T-cell (primary cell): ENCODE data around the gene CDT1. TPM values are rescaled to one million over a fixed set of nuclear protein-coding genes. Genes with fewer than 3 reads are reported as not detected.
A peak's percentile ranks its signal among the peaks of the same experiment; 100 is the strongest.

ENCODE experiments used
- ATAC-seq, 4 experiments: fragments of 200-7000 bp in 3 of 4; fragments of 150-1000 bp in 1 of 4; cut with Tn5 transposase; replicated peaks in 1 of 4; 1 replicate in 3 of 4; 2 replicates in 1 of 4; pipeline ENCODE4 v1.10.0; 2021; ENCODE audit warnings: moderate library complexity in 3 of 4, mild to moderate bottlenecking in 2 of 4, moderate number of reproducible peaks in 1 of 4
- CTCF ChIA-PET, 2 donors: fragments of 300-600 bp; sonication (Branson Sonifier 250); formaldehyde crosslinking; loops; one replicate each; lab custom pipeline; 2022; ENCODE audit warnings: antibody characterized with exemption in 2 of 2; lab: Charles Lee
- POLR2A ChIA-PET, 2 donors: fragments of 300-600 bp; sonication (Branson Sonifier 250); formaldehyde crosslinking; loops; one replicate each; lab custom pipeline; 2022; ENCODE audit warnings: antibody characterized with exemption in 2 of 2; lab: Charles Lee
- DNase-seq, 35 experiments: peaks; one replicate each; pipeline versions ENCODE4 v3.0.0 to v3.0.0-alpha.2; 2013 to 2023
- H3K27ac ChIP-seq: one replicate; pipeline ENCODE4 v1.5.1; 2013; ENCODE audit warnings: low read length
- H3K27me3 ChIP-seq, 2 experiments: replicated peaks in 1 of 2; 1 replicate in 1 of 2; 2 replicates in 1 of 2; pipeline versions ENCODE4 v1.6.1 to v1.7.0; 2013; ENCODE audit warnings: low read length in 1 of 2, mixed read lengths in 1 of 2; ENCODE audit not compliant: control insufficient read depth in 2 of 2, insufficient read depth in 2 of 2; ENCODE audit errors: extremely low read depth in 1 of 2
- H3K36me3 ChIP-seq, 2 donors: 1 replicate in 1 of 2; 2 replicates in 1 of 2; pipeline versions ENCODE4 v1.6.1 to v1.7.0; 2013; ENCODE audit warnings: low read length in 1 of 2; ENCODE audit not compliant: control insufficient read depth in 2 of 2, insufficient read depth in 1 of 2; ENCODE audit errors: extremely low read depth in 1 of 2
- H3K4me1 ChIP-seq, 2 experiments: 1 replicate in 1 of 2; 2 replicates in 1 of 2; pipeline versions ENCODE4 v1.6.1 to v1.7.0; 2013; ENCODE audit warnings: low read length in 2 of 2, mixed read lengths in 1 of 2; ENCODE audit not compliant: insufficient read depth in 2 of 2, control insufficient read depth in 1 of 2; ENCODE audit errors: extremely low read depth in 1 of 2
- H3K4me3 ChIP-seq, 2 donors: 1 replicate in 1 of 2; 2 replicates in 1 of 2; pipeline versions ENCODE4 v1.5.1 to v1.7.0; 2013; ENCODE audit warnings: mild to moderate bottlenecking in 2 of 2, low read length in 1 of 2, moderate library complexity in 1 of 2; ENCODE audit not compliant: control insufficient read depth in 1 of 2; ENCODE audit errors: extremely low read depth in 1 of 2
- H3K9me3 ChIP-seq: 2 replicates; pipeline ENCODE4 v1.7.0; 2013
- H3K27ac Mint-ChIP-seq, 2 donors: one replicate each; pipeline ENCODE4 v1.8.0; 2020 to 2021; ENCODE audit warnings: mild to moderate bottlenecking in 2 of 2, mixed read lengths in 2 of 2
- H3K27me3 Mint-ChIP-seq, 2 donors: one replicate each; pipeline ENCODE4 v1.8.0; 2021 to 2022; ENCODE audit warnings: mixed read lengths in 2 of 2
- H3K36me3 Mint-ChIP-seq: one replicate; pipeline ENCODE4 v1.8.0; 2021; ENCODE audit warnings: mixed read lengths
- H3K4me1 Mint-ChIP-seq, 3 donors: one replicate each; pipeline ENCODE4 v1.8.0; 2020 to 2022; ENCODE audit warnings: mixed read lengths in 3 of 3, mild to moderate bottlenecking in 1 of 3
- H3K4me3 Mint-ChIP-seq, 3 donors: one replicate each; pipeline ENCODE4 v1.8.0; 2020 to 2022; ENCODE audit warnings: mild to moderate bottlenecking in 3 of 3, mixed read lengths in 3 of 3, moderate library complexity in 3 of 3
- H3K9me3 Mint-ChIP-seq, 3 donors: one replicate each; pipeline ENCODE4 v1.8.0; 2020 to 2022; ENCODE audit warnings: mixed read lengths in 3 of 3
- WGBS: methylation state at CpG from one replicate; pipeline ENCODE4 v1.1.5; 2013; ENCODE audit warnings: missing lambda C conversion rate; ENCODE audit not compliant: insufficient coverage; 5-methylcytosine and 5-hydroxymethylcytosine counted together
- total RNA-seq, 35 experiments: library from RNA in 6 of 35; stranded (reverse) in 6 of 35; fragments of 120-200 nt in 1 of 35; gene quantifications; one replicate each; pipeline versions ENCODE4 v1.2.1 to v1.2.4 and lab custom pipeline; 2013 to 2026

CDT1 gene
- total RNA-seq, 5 donors from 2014 or later (not counting 1 experiment from before 2014, with no cell fraction given), result 0.93 to 3.7 (median 1.5) TPM

GRCh38 chr16:88767546-88768070 is 36.0 kb upstream of the CDT1 start:
- DNase-seq (no peak), ATAC-seq (no peak)
- no peak overlapping the region for H3K27ac ChIP-seq
- ChIA-PET POLR2A (interaction anchor here in 1 of 2 donors (0.6 kb wide), 1 partner anchor 39 kb away, joined by 3 read pairs; no protein-coding TSS in a partner anchor), CTCF (no interaction called here)
- H3K27me3 Mint-ChIP-seq, result no peaks in the 10 kb centered on the region
- 92% methylated on average over 5 of the region's 12 CpGs for WGBS
- H3K27ac Mint-ChIP-seq, result peak overlapping the region; percentile 54 to 66
- peaks cover 4% of the 10 kb centered on the region for H3K36me3 Mint-ChIP-seq
- H3K27me3 ChIP-seq, result no peaks in the 10 kb centered on the region
- peaks cover 26 to 41% (median 40%) of the 10 kb centered on the region in 3 donors for H3K4me1 Mint-ChIP-seq
- no peaks in the 10 kb centered on the region for H3K9me3 Mint-ChIP-seq
- H3K4me3 ChIP-seq, result no peak overlapping the region
- peaks cover 0 to 15% of the 10 kb centered on the region in 2 donors for H3K36me3 ChIP-seq
- no peak overlapping the region for H3K4me3 Mint-ChIP-seq
- H3K9me3 ChIP-seq, result no peaks in the 10 kb centered on the region
- H3K4me1 ChIP-seq, result peaks cover 4 to 89% of the 10 kb centered on the region in 2 experiments

DNA sequence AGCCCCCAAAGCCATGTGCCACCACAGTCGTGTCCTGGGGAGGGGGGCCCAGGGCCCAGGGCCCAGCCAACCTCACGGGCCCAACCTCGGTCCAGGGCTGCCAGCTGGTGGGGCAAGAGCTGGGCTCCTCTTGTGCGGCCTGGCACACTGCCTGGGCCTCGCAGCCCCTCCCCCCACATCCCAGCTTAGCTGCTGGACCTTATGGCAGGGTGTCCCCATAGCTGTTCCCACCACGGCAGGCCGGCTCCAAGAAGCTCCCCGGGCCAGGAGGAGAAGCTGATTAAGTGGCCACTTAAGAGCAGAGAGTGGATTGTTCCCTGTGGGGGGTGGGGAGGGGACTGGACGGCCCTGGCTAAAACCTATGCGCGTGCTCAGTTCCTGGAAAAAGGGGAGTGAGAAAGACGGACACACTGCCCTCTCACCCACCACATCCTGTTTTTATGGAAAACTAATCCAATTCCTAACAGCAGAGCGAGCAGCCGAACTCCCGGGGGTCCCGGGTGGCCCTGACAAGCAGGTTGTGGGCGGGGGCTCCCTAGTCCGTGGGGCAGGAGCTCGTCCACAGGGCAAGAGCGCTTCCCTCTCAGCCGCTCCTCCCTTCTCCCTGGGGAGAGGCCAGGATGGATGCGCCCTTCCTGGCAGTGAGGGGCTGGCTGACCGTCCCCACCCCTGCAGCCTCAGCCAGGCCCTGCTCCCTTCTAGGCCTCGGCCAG is 35.4 kb upstream of the CDT1 start:
- Histone ChIP-seq H3K4me1 (peaks cover 4 to 89% of the 10 kb centered on the region in 2 experiments), H3K27ac (no peak overlapping the region), H3K27me3 (no peaks in the 10 kb centered on the region), H3K4me3 (no peak overlapping the region), H3K36me3 (peaks cover 0 to 10% of the 10 kb centered on the region in 2 donors), H3K9me3 (no peaks in the 10 kb centered on the region)
- DNase-seq, result no peak
- Mint-ChIP-seq H3K27ac (no peak overlapping the region), H3K4me1 (peaks cover 23 to 41% (median 40%) of the 10 kb centered on the region in 3 donors), H3K9me3 (no peaks in the 10 kb centered on the region), H3K27me3 (no peaks in the 10 kb centered on the region), H3K36me3 (peaks cover 4% of the 10 kb centered on the region), H3K4me3 (no peak overlapping the region)
- POLR2A ChIA-PET, result no interaction called here
- no peak for ATAC-seq
- CTCF ChIA-PET, result no interaction called here
- WGBS, result 86% methylated on average over 15 of the region's 24 CpGs

DNA sequence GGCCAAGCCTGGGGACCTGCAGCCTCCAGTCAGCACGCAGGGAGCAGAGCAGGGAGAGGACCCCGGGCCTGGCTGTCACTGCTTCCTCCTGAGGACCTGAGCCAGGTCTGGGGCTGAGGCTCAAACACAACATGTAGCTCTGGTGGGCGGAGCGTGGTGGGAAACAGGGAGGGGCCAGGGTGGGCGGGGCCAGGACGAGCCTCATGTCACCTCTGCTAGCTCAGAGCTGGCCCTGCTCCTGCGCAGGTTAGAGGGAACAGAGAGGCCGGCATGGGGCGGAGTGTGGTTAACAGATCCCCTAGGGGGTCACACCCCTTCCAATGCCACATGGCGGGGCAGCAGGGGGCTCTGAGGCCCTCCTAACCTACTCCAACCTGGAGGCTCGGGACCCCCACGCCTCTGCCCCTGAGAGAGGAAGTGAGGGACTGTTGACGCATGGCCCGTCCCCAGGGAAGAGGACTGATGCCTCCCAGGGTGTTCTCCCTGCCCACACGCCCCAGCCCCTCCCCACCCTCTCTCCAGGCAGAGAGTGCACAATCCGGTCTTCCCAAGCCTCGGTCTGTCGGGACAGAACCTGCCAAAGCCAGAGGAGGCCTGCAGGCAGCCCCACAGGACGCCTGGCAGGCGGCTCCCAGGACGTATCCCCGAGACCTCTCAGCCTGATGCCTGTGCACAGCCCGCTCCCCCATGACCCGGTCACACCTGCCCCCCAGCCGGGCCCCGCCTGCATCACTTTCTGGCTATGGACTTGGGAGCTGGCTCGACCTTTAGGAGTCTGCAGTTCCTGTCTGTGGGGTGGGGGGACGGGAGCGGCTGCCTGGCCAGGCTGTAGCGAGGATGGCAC is 33.8 kb upstream of the CDT1 start:
- Mint-ChIP-seq H3K27ac (peak overlapping the region in 1 of 2 donors; percentile 16), H3K9me3 (no peaks in the 10 kb centered on the region), H3K4me3 (no peak overlapping the region), H3K4me1 (peaks cover 19 to 41% (median 40%) of the 10 kb centered on the region in 3 donors), H3K27me3 (no peaks in the 10 kb centered on the region), H3K36me3 (no peaks in the 10 kb centered on the region)
- no peak overlapping the region for H3K27ac ChIP-seq
- H3K36me3 ChIP-seq, result no peaks in the 10 kb centered on the region
- peaks cover 4 to 96% of the 10 kb centered on the region in 2 experiments for H3K4me1 ChIP-seq
- no peaks in the 10 kb centered on the region for H3K9me3 ChIP-seq
- ATAC-seq (peak in 3 of 4 experiments; percentile 35 to 48 (median 46)), DNase-seq (peak in 3 of 35 experiments; percentile 25 to 47 (median 27))
- no peaks in the 10 kb centered on the region for H3K27me3 ChIP-seq
- CTCF ChIA-PET, result interaction anchor here in 1 of 2 donors (0.6 kb wide), 1 partner anchor 544 kb away, joined by 4 read pairs; no protein-coding TSS in a partner anchor
- WGBS, result 73% methylated on average over 23 of the region's 30 CpGs
- H3K4me3 ChIP-seq, result no peak overlapping the region
- POLR2A ChIA-PET, result no interaction called here

DNA sequence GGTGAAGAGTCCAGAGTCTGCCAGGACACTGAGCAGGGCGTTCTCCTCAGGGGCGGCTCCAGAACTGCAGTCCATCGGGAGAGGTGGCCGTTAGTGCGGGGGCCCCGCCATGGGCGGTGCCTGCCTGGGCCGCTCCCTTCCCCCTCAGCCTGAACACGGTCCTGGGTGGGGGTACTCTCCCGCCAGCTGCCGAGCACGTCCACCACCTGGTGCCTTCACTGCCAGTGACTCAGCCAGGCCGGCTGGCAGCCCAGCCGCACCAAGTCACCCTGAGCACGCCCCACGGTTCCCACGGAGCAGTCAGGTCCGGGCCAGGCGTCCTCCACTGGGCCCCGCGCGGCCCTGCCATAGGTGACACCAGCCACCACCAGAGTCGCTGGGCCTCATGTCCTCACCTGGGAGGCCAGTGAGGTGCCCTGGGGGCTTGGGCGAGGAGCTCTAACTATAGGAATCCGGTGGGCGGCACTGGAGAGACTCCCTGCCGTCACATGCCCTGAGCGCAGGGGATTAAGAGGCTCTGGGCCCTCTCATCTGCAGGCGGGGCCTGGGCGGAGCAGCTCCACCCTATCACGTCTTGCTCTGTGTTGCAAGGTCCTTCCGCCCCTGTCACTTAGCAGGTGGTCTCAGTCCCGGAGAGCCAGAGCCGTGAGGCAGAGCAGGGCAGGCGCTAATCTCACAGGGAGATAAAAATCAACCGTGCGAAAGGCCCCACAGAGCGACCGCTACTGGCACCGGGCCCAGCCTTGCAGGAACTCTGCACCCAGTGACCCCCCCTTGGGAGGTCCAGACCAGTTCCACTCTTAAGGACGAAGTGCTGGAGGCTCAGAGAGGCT is 32.9 kb upstream of the CDT1 start:
- Histone ChIP-seq H3K4me1 (peaks cover 4 to 87% of the 10 kb centered on the region in 2 experiments), H3K36me3 (no peaks in the 10 kb centered on the region), H3K9me3 (no peaks in the 10 kb centered on the region), H3K27ac (no peak overlapping the region), H3K4me3 (peak overlapping the region in 1 of 2 donors; percentile 15), H3K27me3 (no peaks in the 10 kb centered on the region)
- WGBS, result 64% methylated on average over 32 of the region's 41 CpGs
- POLR2A ChIA-PET, result no interaction called here
- H3K36me3 Mint-ChIP-seq, result no peaks in the 10 kb centered on the region
- H3K4me1 Mint-ChIP-seq, result peaks cover 19 to 43% (median 40%) of the 10 kb centered on the region in 3 donors
- no peaks in the 10 kb centered on the region for H3K9me3 Mint-ChIP-seq
- CTCF ChIA-PET, result no interaction called here
- ATAC-seq (peak; percentile 68 to 88 (median 74)), DNase-seq (peak in 25 of 35 experiments; percentile 23 to 65 (median 48))
- H3K27me3 Mint-ChIP-seq, result no peaks in the 10 kb centered on the region
- peak overlapping the region in 1 of 3 donors; percentile 44 for H3K4me3 Mint-ChIP-seq
- peak overlapping the region; percentile 19 to 58 for H3K27ac Mint-ChIP-seq

DNA sequence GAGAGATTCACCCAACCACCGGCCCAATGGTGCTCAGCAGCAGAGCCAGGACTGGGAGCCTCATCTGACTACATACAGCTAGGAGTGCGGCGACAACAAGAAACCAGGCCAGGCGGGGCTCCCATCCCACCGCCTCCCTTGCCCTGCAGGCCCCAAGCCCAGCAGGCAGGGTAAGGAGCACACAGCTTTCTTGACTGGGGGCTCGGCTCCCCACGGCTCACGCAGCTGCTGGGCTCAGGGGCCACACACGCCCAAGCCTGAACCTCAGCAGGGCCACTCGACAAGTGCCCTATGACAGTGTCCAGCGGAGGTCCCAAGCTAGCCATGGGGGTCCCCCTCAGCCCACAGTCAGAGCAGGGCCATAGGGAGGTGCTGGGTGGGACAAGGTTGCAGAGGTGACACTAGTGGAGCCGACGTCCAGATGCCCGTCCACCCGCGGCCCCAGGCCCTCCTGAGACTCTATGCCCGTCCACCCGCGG is 32.3 kb upstream of the CDT1 start:
- CTCF ChIA-PET, result no interaction called here
- H3K4me1 ChIP-seq, result peaks cover 4 to 83% of the 10 kb centered on the region in 2 experiments
- peaks cover 0 to under 1% of the 10 kb centered on the region in 2 donors for H3K36me3 ChIP-seq
- POLR2A ChIA-PET, result no interaction called here
- no peaks in the 10 kb centered on the region for H3K27me3 ChIP-seq
- Mint-ChIP-seq H3K4me3 (peak overlapping the region in 1 of 3 donors; percentile 44), H3K27ac (peak overlapping the region; percentile 19 to 58), H3K27me3 (no peaks in the 10 kb centered on the region), H3K9me3 (no peaks in the 10 kb centered on the region), H3K36me3 (no peaks in the 10 kb centered on the region), H3K4me1 (peaks cover 19 to 40% (median 36%) of the 10 kb centered on the region in 3 donors)
- no peak overlapping the region for H3K27ac ChIP-seq
- H3K9me3 ChIP-seq, result no peaks in the 10 kb centered on the region
- ATAC-seq, result no peak
- WGBS, result 90% methylated on average over 11 of the region's 19 CpGs
- no peak overlapping the region for H3K4me3 ChIP-seq
- DNase-seq, result no peak
